Measurements from ENCODE around the gene ACADM.
"Not testable (repeated sequence)": the region's sequence is repeated elsewhere in the genome, so short reads cannot be mapped to it uniquely, and the experiment has no call there.

Gene ACADM

DNA sequence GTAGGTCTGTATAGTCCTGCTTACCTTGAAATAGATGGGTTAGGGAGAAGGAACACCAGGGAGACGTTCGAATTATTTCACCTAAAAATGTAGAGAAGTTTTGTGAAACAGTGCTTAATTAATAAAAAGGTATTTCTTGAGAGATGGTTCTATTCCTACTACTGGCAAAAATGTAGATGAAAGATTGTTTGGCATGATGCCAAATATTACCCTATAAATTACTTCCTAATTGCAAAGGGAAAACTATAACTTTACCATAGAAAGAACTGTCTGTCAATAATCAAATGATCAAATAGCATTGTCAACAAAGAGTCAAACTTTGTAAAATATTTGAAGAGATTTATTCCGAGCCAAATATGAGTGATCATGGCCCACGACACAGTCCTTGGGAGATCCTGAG lies 4.2 kb upstream of the ACADM start:
- TF ChIP-seq, protein P1, sequence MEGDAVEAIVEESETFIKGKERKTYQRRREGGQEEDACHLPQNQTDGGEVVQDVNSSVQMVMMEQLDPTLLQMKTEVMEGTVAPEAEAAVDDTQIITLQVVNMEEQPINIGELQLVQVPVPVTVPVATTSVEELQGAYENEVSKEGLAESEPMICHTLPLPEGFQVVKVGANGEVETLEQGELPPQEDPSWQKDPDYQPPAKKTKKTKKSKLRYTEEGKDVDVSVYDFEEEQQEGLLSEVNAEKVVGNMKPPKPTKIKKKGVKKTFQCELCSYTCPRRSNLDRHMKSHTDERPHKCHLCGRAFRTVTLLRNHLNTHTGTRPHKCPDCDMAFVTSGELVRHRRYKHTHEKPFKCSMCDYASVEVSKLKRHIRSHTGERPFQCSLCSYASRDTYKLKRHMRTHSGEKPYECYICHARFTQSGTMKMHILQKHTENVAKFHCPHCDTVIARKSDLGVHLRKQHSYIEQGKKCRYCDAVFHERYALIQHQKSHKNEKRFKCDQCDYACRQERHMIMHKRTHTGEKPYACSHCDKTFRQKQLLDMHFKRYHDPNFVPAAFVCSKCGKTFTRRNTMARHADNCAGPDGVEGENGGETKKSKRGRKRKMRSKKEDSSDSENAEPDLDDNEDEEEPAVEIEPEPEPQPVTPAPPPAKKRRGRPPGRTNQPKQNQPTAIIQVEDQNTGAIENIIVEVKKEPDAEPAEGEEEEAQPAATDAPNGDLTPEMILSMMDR (IDR thresholded peaks at IDR 0.05; ENCODE audit: low read depth, low read length, missing control alignments): no peak
- Histone ChIP-seq H3K4me3 (ENCODE audit: low read depth, low read length) (no peak overlapping the region), H3K27ac (no peak overlapping the region), H3K27me3 (replicated peaks) (no peaks in the 10 kb centered on the region), H3K36me3 (replicated peaks) (no peaks in the 10 kb centered on the region)
- DNase-seq: no peak
- in situ Hi-C loops (cut with HindIII; ENCODE audit: low pct_ligation_motif_present, low sequenced_read_pairs): no loop called here

- Histone ChIP-seq H3K27ac (no peak overlapping the region), H3K27me3 (replicated peaks) (no peaks in the 10 kb centered on the region), H3K36me3 (replicated peaks) (no peaks in the 10 kb centered on the region), H3K4me3 (ENCODE audit: low read depth, low read length) (no peak overlapping the region)
- DNase-seq: no peak
- in situ Hi-C loops (cut with HindIII; ENCODE audit: low pct_ligation_motif_present, low sequenced_read_pairs): no loop called here
- TF ChIP-seq, protein P1 (IDR thresholded peaks at IDR 0.05; ENCODE audit: low read depth, low read length, missing control alignments): no peak
Measured at GRCh38 chr1:75720820-75721219, 3.7 kb upstream of the ACADM start.

- H3K36me3 ChIP-seq (replicated peaks); H3K27me3 ChIP-seq (replicated peaks); H3K4me3 ChIP-seq (ENCODE audit: low read depth, low read length); in situ Hi-C loops (cut with HindIII; ENCODE audit: low pct_ligation_motif_present, low sequenced_read_pairs); H3K27ac ChIP-seq; DNase-seq: not testable (repeated sequence)
Measured at GRCh38 chr1:75722246-75722645, 2.3 kb upstream of the ACADM start.

GRCh38 chr1:75722966-75723365 lies 1.5 kb upstream of the ACADM start:
- no peak overlapping the region for H3K27ac ChIP-seq
- TF ChIP-seq, protein P1 (IDR thresholded peaks at IDR 0.05; ENCODE audit: low read depth, low read length, missing control alignments): no peak
- in situ Hi-C loops (cut with HindIII; ENCODE audit: low pct_ligation_motif_present, low sequenced_read_pairs): no loop called here

GRCh38 chr1:75723989-75724471 lies 479 bp upstream of the ACADM start:
- H3K4me3 ChIP-seq (ENCODE audit: low read depth, low read length): peak overlapping the region; percentile 98
- TF ChIP-seq, protein P1 (IDR thresholded peaks at IDR 0.05; ENCODE audit: low read depth, low read length, missing control alignments): no peak
- peak; percentile 45 for DNase-seq
- no peaks in the 10 kb centered on the region for H3K27me3 ChIP-seq (replicated peaks)
- no peaks in the 10 kb centered on the region for H3K36me3 ChIP-seq (replicated peaks)
- peak overlapping the region; percentile 77 for H3K27ac ChIP-seq
- in situ Hi-C loops (cut with HindIII; ENCODE audit: low pct_ligation_motif_present, low sequenced_read_pairs): no loop called here

More at GRCh38 chr1:75722966-75723365, 1.5 kb upstream of the ACADM start:
- Histone ChIP-seq H3K27me3 (replicated peaks) (no peaks in the 10 kb centered on the region), H3K36me3 (replicated peaks) (no peaks in the 10 kb centered on the region), H3K4me3 (ENCODE audit: low read depth, low read length) (no peak overlapping the region)
- DNase-seq: no peak

DNA sequence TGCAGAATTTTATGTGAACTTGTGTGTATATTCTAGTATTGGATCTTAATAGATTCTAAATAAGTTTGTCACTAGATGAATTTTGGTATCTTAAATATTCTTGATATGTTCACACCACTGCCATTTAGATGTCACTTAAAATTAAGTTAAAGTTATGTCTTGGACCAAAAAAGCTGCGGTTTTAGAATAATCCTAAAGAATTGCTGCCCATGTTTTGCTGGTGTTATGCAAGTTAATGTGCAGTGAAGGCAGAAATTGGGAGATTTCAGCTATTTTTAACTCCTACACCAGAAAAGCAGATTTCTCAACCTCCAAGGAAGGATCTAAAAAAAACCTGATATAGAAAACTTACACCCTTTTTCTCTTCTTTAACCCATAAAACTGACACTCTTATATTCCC lies 757 bp downstream of the ACADM start:
- H3K36me3 ChIP-seq (replicated peaks): no peaks in the 10 kb centered on the region
- H3K27me3 ChIP-seq (replicated peaks): no peaks in the 10 kb centered on the region
- peak overlapping the region; percentile 98 for H3K4me3 ChIP-seq (ENCODE audit: low read depth, low read length)
- TF ChIP-seq, protein P1 (IDR thresholded peaks at IDR 0.05; ENCODE audit: low read depth, low read length, missing control alignments): no peak
- DNase-seq: no peak
- in situ Hi-C loops (cut with HindIII; ENCODE audit: low pct_ligation_motif_present, low sequenced_read_pairs): no loop called here
- H3K27ac ChIP-seq: no peak overlapping the region

Measured in brain microvascular endothelial cell (primary cell).